H1 (cell line): ENCODE data around the gene CYP4F11. TPM values are rescaled to one million over a fixed set of nuclear protein-coding genes. Genes with fewer than 3 reads are reported as not detected.

Experiments
- CTCF ChIA-PET: fragments of 300-600 bp; sonication (Branson Sonifier 250); formaldehyde crosslinking; loops from one replicate; lab custom pipeline; 2021; ENCODE audit not compliant: partially characterized antibody; lab: Charles Lee
- POLR2A ChIA-PET: fragments of 300-600 bp; sonication (Branson Sonifier 250); formaldehyde crosslinking; loops from one replicate; lab custom pipeline; 2021; ENCODE audit warnings: inconsistent platforms; ENCODE audit not compliant: partially characterized antibody; lab: Charles Lee
- DNase-seq, 2 experiments: peaks; one replicate each; pipeline versions ENCODE4 v3.0.0 to v3.0.0-alpha.2; 2010 to 2022; ENCODE audit warnings: low spot score in 2 of 2, low read depth in 1 of 2, mixed read lengths in 1 of 2
- FAIRE-seq: peaks from 2 replicates; lab custom pipeline; 2011; peaks lifted over from hg19 to GRCh38; lab: Jason Lieb, UNC
- H2AFZ ChIP-seq: 2 replicates; pipeline ENCODE4 v1.8.1; 2012; ENCODE audit warnings: low read length, inconsistent platforms
- H2AK5ac ChIP-seq: 2 replicates; pipeline ENCODE4 v1.6.1; 2013; ENCODE audit warnings: low read depth, low read length
- H2BK120ac ChIP-seq: replicated peaks from 2 replicates; pipeline ENCODE3; 2013; ENCODE audit warnings: low read depth, low read length, inconsistent platforms
- H2BK12ac ChIP-seq: 2 replicates; pipeline ENCODE4 v1.6.1; 2013; ENCODE audit warnings: low read depth, low read length
- H2BK15ac ChIP-seq: 2 replicates; pipeline ENCODE4 v1.6.1; 2013; ENCODE audit warnings: low read length
- H2BK20ac ChIP-seq: 2 replicates; pipeline ENCODE4 v1.6.1; 2013; ENCODE audit warnings: low read length
- H2BK5ac ChIP-seq: 2 replicates; pipeline ENCODE4 v1.6.1; 2013; ENCODE audit warnings: low read depth, low read length
- H3K14ac ChIP-seq: 2 replicates; pipeline ENCODE4 v1.6.1; 2013; ENCODE audit warnings: inconsistent platforms; ENCODE audit not compliant: insufficient read length
- H3K18ac ChIP-seq: 2 replicates; pipeline ENCODE4 v1.6.1; 2013; ENCODE audit warnings: low read length; ENCODE audit errors: extremely low read depth
- H3K23ac ChIP-seq: 2 replicates; pipeline ENCODE4 v1.6.1; 2013; ENCODE audit warnings: inconsistent platforms; ENCODE audit not compliant: insufficient read length
- H3K23me2 ChIP-seq: 2 replicates; pipeline ENCODE4 v1.6.1; 2013; ENCODE audit warnings: low read depth, low read length
- H3K27ac ChIP-seq: 2 replicates; pipeline ENCODE4 v1.6.1; 2011; ENCODE audit warnings: low read depth, low read length, inconsistent platforms
- H3K27me3 ChIP-seq, 4 experiments: replicated peaks in 1 of 4; 1 replicate in 1 of 4; 2 replicates in 3 of 4; pipeline versions ENCODE4 v1.6.1 to v1.8.1; 2011 to 2013; ENCODE audit warnings: low read length in 3 of 4, mild to moderate bottlenecking in 3 of 4, inconsistent platforms in 2 of 4, mixed read lengths in 2 of 4, moderate library complexity in 1 of 4; ENCODE audit not compliant: control insufficient read depth in 3 of 4, insufficient read depth in 3 of 4; ENCODE audit errors: extremely low read depth in 1 of 4
- H3K36me3 ChIP-seq, 4 experiments: 2 replicates each; pipeline versions ENCODE4 v1.6.1 to v1.8.1; 2011 to 2013; ENCODE audit warnings: mild to moderate bottlenecking in 4 of 4, low read length in 3 of 4, moderate library complexity in 2 of 4, control low read depth in 1 of 4, inconsistent platforms in 1 of 4; ENCODE audit not compliant: insufficient read depth in 4 of 4, control insufficient read depth in 2 of 4
- H3K4ac ChIP-seq: replicated peaks from 2 replicates; pipeline ENCODE3; 2013; ENCODE audit warnings: low read length, low read depth, mixed read lengths, inconsistent platforms; ENCODE audit not compliant: insufficient read length
- H3K4me1 ChIP-seq, 4 experiments: replicated peaks in 1 of 4; 1 replicate in 1 of 4; 2 replicates in 3 of 4; pipeline versions ENCODE4 v1.6.1 to v1.8.1; 2011 to 2013; ENCODE audit warnings: low read length in 3 of 4, inconsistent platforms in 2 of 4, mixed read lengths in 1 of 4; ENCODE audit not compliant: insufficient read depth in 4 of 4, control insufficient read depth in 3 of 4
- H3K4me2 ChIP-seq, 2 experiments: 2 replicates each; pipeline versions ENCODE4 v1.6.1 to v1.8.1; 2011 to 2013; ENCODE audit warnings: low read depth in 2 of 2, low read length in 2 of 2, control low read depth in 1 of 2, inconsistent platforms in 1 of 2, mild to moderate bottlenecking in 1 of 2; ENCODE audit not compliant: insufficient read depth in 1 of 2
- H3K4me3 ChIP-seq, 4 experiments: fragments of 200-600, 300-600 bp in 1 of 4; sonication (generic), shearing (Covaris generic), sonication (Bioruptor Twin) in 1 of 4; 2 replicates each; pipeline versions ENCODE4 v1.5.1 to v1.8.1; 2011 to 2016; ENCODE audit warnings: low read length in 4 of 4, low read depth in 3 of 4, control low read depth in 2 of 4, inconsistent platforms in 2 of 4, mild to moderate bottlenecking in 2 of 4, mixed read lengths in 1 of 4, moderate library complexity in 1 of 4; ENCODE audit not compliant: insufficient read depth in 2 of 4; ENCODE audit errors: extremely low read depth in 1 of 4
- H3K56ac ChIP-seq: replicated peaks from 2 replicates; pipeline ENCODE3; 2013; ENCODE audit warnings: low read depth, mild to moderate bottlenecking, mixed read lengths, low read length, inconsistent platforms; ENCODE audit not compliant: insufficient read length
- H3K79me1 ChIP-seq: 2 replicates; pipeline ENCODE4 v1.6.1; 2013; ENCODE audit warnings: low read depth, low read length, control low read depth
- H3K79me2 ChIP-seq, 2 experiments: 2 replicates each; pipeline versions ENCODE4 v1.6.1 to v1.8.1; 2012 to 2013; ENCODE audit warnings: low read length in 2 of 2, mild to moderate bottlenecking in 2 of 2, inconsistent platforms in 1 of 2; ENCODE audit not compliant: insufficient read depth in 2 of 2, control insufficient read depth in 1 of 2
- H3K9ac ChIP-seq, 4 experiments: replicated peaks in 1 of 4; 1 replicate in 1 of 4; 2 replicates in 3 of 4; pipeline versions ENCODE4 v1.6.1 to v1.8.1; 2011 to 2013; ENCODE audit warnings: low read depth in 3 of 4, low read length in 3 of 4, control low read depth in 2 of 4, mild to moderate bottlenecking in 2 of 4, moderate library complexity in 2 of 4, inconsistent platforms in 1 of 4; ENCODE audit errors: extremely low read depth in 1 of 4
- H3K9me3 ChIP-seq, 2 experiments: 2 replicates each; pipeline versions ENCODE4 v1.6.1 to v1.8.1; 2012 to 2013; ENCODE audit warnings: mild to moderate bottlenecking in 2 of 2, moderate library complexity in 2 of 2, control low read depth in 1 of 2, inconsistent platforms in 1 of 2, low read depth in 1 of 2, low read length in 1 of 2, mixed read lengths in 1 of 2; ENCODE audit not compliant: insufficient read depth in 2 of 2
- H4K20me1 ChIP-seq, 2 experiments: replicated peaks in 1 of 2; 2 replicates each; pipeline versions ENCODE3 to v1.8.1; 2011 to 2013; ENCODE audit warnings: inconsistent platforms in 2 of 2, low read length in 2 of 2, mild to moderate bottlenecking in 1 of 2; ENCODE audit not compliant: insufficient read depth in 2 of 2, control insufficient read depth in 1 of 2
- H4K5ac ChIP-seq: 2 replicates; pipeline ENCODE4 v1.6.1; 2013; ENCODE audit warnings: low read length, low read depth, mixed read lengths, inconsistent platforms; ENCODE audit not compliant: insufficient read length
- H4K8ac ChIP-seq: 2 replicates; pipeline ENCODE4 v1.8.0; 2013; ENCODE audit warnings: mild to moderate bottlenecking, moderate library complexity, low read length, inconsistent platforms; ENCODE audit not compliant: insufficient read depth; ENCODE audit errors: extremely low read depth
- H4K91ac ChIP-seq: replicated peaks from 2 replicates; pipeline ENCODE3; 2013; ENCODE audit warnings: low read length, mixed read lengths, inconsistent platforms; ENCODE audit not compliant: insufficient read length
- ASH2L ChIP-seq: fragments of 200-600, 300-600 bp; sonication (generic); IDR thresholded peaks from one replicate; pipeline ENCODE4 v1.7.1; 2017; ENCODE audit warnings: low read length
- EP300 ChIP-seq, 2 experiments: IDR thresholded peaks; 1 replicate in 1 of 2; 2 replicates in 1 of 2; pipeline ENCODE4 v1.6.1; 2011 to 2012; ENCODE audit warnings: low read depth in 2 of 2, low read length in 2 of 2, mild to moderate bottlenecking in 2 of 2, borderline replicate concordance in 1 of 2, inconsistent platforms in 1 of 2, moderate library complexity in 1 of 2
- FOSL1 ChIP-seq: IDR thresholded peaks from 2 replicates; pipeline ENCODE4 v1.6.1; 2011; ENCODE audit warnings: mild to moderate bottlenecking, low read depth, low read length, moderate library complexity; ENCODE audit not compliant: insufficient read depth
- HDAC2 ChIP-seq, 2 experiments: fragments of 300-600 bp in 1 of 2; sonication (generic) in 1 of 2; IDR thresholded peaks; 2 replicates each; pipeline ENCODE4 v1.6.1; 2011 to 2012; ENCODE audit warnings: low read depth in 2 of 2, low read length in 2 of 2, mild to moderate bottlenecking in 2 of 2, moderate library complexity in 2 of 2, borderline replicate concordance in 1 of 2, inconsistent platforms in 1 of 2
- JUN ChIP-seq: IDR thresholded peaks from 2 replicates; pipeline ENCODE4 v1.6.1; 2011; ENCODE audit warnings: low read depth, mild to moderate bottlenecking, improper control_type of control experiment, low read length
- KDM4A ChIP-seq: IDR thresholded peaks from one replicate; pipeline ENCODE4 v1.7.1; 2012; ENCODE audit warnings: low read depth, mild to moderate bottlenecking, moderate library complexity, low read length, inconsistent platforms; ENCODE audit not compliant: severe bottlenecking
- PHF8 ChIP-seq: fragments of 200-600 bp; sonication (generic); conservative IDR thresholded peaks from 2 replicates; pipeline ENCODE4 v1.7.1; 2012; ENCODE audit warnings: low read depth, mild to moderate bottlenecking, inconsistent platforms, low read length, moderate library complexity
- POLR2A ChIP-seq, 2 experiments: IDR thresholded peaks; 1 replicate in 1 of 2; 2 replicates in 1 of 2; pipeline ENCODE4 v1.6.1; 2011; ENCODE audit warnings: low read depth in 2 of 2, low read length in 2 of 2, mild to moderate bottlenecking in 2 of 2; ENCODE audit errors: control extremely low read depth in 1 of 2
- POLR2AphosphoS5 ChIP-seq: IDR thresholded peaks from 2 replicates; pipeline ENCODE4 v1.6.1; 2011; ENCODE audit warnings: low read depth, low read length
- SAP30 ChIP-seq: fragments of 300-600 bp; sonication (generic); IDR thresholded peaks from 2 replicates; pipeline ENCODE4 v1.7.1; 2012; ENCODE audit warnings: low read length, moderate library complexity, mild to moderate bottlenecking, inconsistent platforms; ENCODE audit not compliant: insufficient read depth, insufficient replicate concordance
- SIN3A ChIP-seq, 2 experiments: IDR thresholded peaks in 1 of 2; conservative IDR thresholded peaks in 1 of 2; 2 replicates each; pipeline ENCODE4 v1.6.1; 2011 to 2012; ENCODE audit warnings: low read length in 2 of 2, improper control_type of control experiment in 1 of 2, low read depth in 1 of 2, mild to moderate bottlenecking in 1 of 2
- TAF7 ChIP-seq: optimal IDR thresholded peaks from 2 replicates; pipeline ENCODE3; 2011; ENCODE audit warnings: low read depth, mild to moderate bottlenecking, inconsistent platforms, low read length, moderate library complexity, borderline replicate concordance
- USF2 ChIP-seq: IDR thresholded peaks from 2 replicates; pipeline ENCODE4 v1.6.1; 2011; ENCODE audit warnings: low read length, improper control_type of control experiment
- WGBS, 2 experiments: shearing (Covaris generic) in 1 of 2; methylation state at CpG; one replicate each; pipeline versions ENCODE4 v1.1.6 to v1.1.7; 2013 to 2015; ENCODE audit warnings: low lambda C conversion rate in 2 of 2, mixed read lengths in 2 of 2, inconsistent platforms in 1 of 2, low coverage in 1 of 2, missing lambda C conversion rate in 1 of 2; ENCODE audit not compliant: insufficient replicate concordance in 2 of 2, insufficient coverage in 1 of 2, insufficient read length in 1 of 2; ENCODE audit errors: extremely low coverage in 1 of 2, missing lambda C conversion rate in 1 of 2; 5-methylcytosine and 5-hydroxymethylcytosine counted together
- polyA plus RNA-seq, 7 experiments: library from polyadenylated mRNA; depleted of rRNA in 3 of 7; stranded (reverse) in 5 of 7; unstranded in 2 of 7; fragments of >200 nt in 5 of 7; fragments of 200-250 nt in 2 of 7; gene quantifications; 1 replicate in 5 of 7; 2 replicates in 1 of 7; 4 replicates in 1 of 7; pipeline versions ENCODE4 v1.2.1 to v1.2.3, GENCODE V29; 2011 to 2013; ENCODE audit warnings: missing spikeins in 2 of 7, mixed read lengths in 2 of 7
- total RNA-seq: library from RNA; stranded (reverse); fragmentation: NEBNext Ultra II Directional; extraction: Animal tissue kit (Norgen Biotek cat#: 25700); gene quantifications from 2 replicates; pipeline ENCODE4 v1.2.1, GENCODE V29; 2021

Gene CYP4F11
- total and polyA plus RNA-seq, 2 of the 8 experiments (the other 6 are each of a cell fraction or from before 2014, with no cell fraction given): not detected

GRCh38 chr19:15977690-15978089 lies 43.4 kb upstream of the CYP4F11 start:
- DNase-seq: no peak
- no peak overlapping the region for H2BK5ac ChIP-seq
- no peak overlapping the region for H2BK15ac ChIP-seq
- CTCF ChIA-PET: no interaction called here
- H2BK12ac ChIP-seq: no peak overlapping the region
- no peak overlapping the region for H3K4me3 ChIP-seq
- no peak overlapping the region for H3K18ac ChIP-seq
- H3K79me1 ChIP-seq: no peaks in the 10 kb centered on the region
- no peak overlapping the region for H4K8ac ChIP-seq
- no peak overlapping the region for H2BK20ac ChIP-seq
- H3K23me2 ChIP-seq: no peaks in the 10 kb centered on the region
- H4K20me1 ChIP-seq: no peaks in the 10 kb centered on the region
- H3K27ac ChIP-seq: no peak overlapping the region
- WGBS, 2 experiments: 57% methylated on average over 7 of the region's 7 CpGs; no CpG with 5 or more reads in 1 of the 2 experiments
- H3K56ac ChIP-seq: no peak overlapping the region
- no peak overlapping the region for H3K23ac ChIP-seq
- FAIRE-seq: no peak
- no peak overlapping the region for H2BK120ac ChIP-seq
- no peak overlapping the region for H4K91ac ChIP-seq
- no peaks in the 10 kb centered on the region for H3K79me2 ChIP-seq
- H3K14ac ChIP-seq: no peak overlapping the region
- H3K27me3 ChIP-seq: no peaks in the 10 kb centered on the region
- H2AK5ac ChIP-seq: no peak overlapping the region
- H3K4ac ChIP-seq: no peak overlapping the region
- no peak overlapping the region for H4K5ac ChIP-seq
- H3K4me1 ChIP-seq: no peaks in the 10 kb centered on the region
- H2AFZ ChIP-seq: no peak overlapping the region
- no peaks in the 10 kb centered on the region; a peak in 1 of 8 replicates for H3K36me3 ChIP-seq
- H3K4me2 ChIP-seq: no peak overlapping the region
- H3K9ac ChIP-seq: no peak overlapping the region
- POLR2A ChIA-PET: no interaction called here
- peaks cover 77 to 87% of the 10 kb centered on the region in 2 experiments for H3K9me3 ChIP-seq
- no peak for TF ChIP-seq POLR2AphosphoS5
- no peak for TF ChIP-seq KDM4A
- no peak for TF ChIP-seq TAF7
- TF ChIP-seq POLR2A (IDR thresholded peaks at IDR 0.05; ENCODE audit: control extremely low read depth in 1 of 2, low read depth in 2 of 2, low read length in 2 of 2): no peak
- TF ChIP-seq EP300 (IDR thresholded peaks at IDR 0.05; ENCODE audit: borderline replicate concordance in 1 of 2, low read depth in 2 of 2, low read length in 2 of 2): no peak
- no peak for TF ChIP-seq PHF8
- no peak for TF ChIP-seq JUN
- no peak for TF ChIP-seq USF2
- TF ChIP-seq HDAC2 (IDR thresholded peaks at IDR 0.05; ENCODE audit: borderline replicate concordance in 1 of 2, low read depth in 2 of 2, low read length in 2 of 2): no peak
- no peak for TF ChIP-seq ASH2L
- TF ChIP-seq FOSL1: no peak
- no peak for TF ChIP-seq SIN3A (conservative IDR thresholded peaks at IDR 0.05 in 1 of 2, IDR thresholded peaks at IDR 0.05 in 1 of 2; ENCODE audit: low read depth in 1 of 2, low read length in 2 of 2)
- no peak for TF ChIP-seq SAP30
